B cell (primary cell): Measurements from ENCODE around the gene SPOCK1. TPM values are rescaled to one million over a fixed set of nuclear protein-coding genes. Genes with fewer than 3 reads are reported as not detected.

Experiments
- ATAC-seq: fragments of 200-7000 bp; cut with Tn5 transposase; one replicate; pipeline ENCODE4 v1.10.0; 2021; ENCODE audit warnings: low read depth, mild to moderate bottlenecking, moderate number of reproducible peaks, moderate library complexity
- CTCF ChIA-PET: fragments of 350-600 bp; sonication (Branson Sonifier 250); formaldehyde crosslinking; loops from one replicate; lab custom pipeline; 2021; ENCODE audit warnings: antibody characterized with exemption, inconsistent platforms; lab: Charles Lee
- POLR2A ChIA-PET: fragments of 350-600 bp; sonication (Branson Sonifier 250); formaldehyde crosslinking; loops from one replicate; lab custom pipeline; 2021; ENCODE audit warnings: antibody characterized with exemption; lab: Charles Lee
- DNase-seq: peaks from one replicate; pipeline ENCODE4 v3.0.0; 2013
- H2AFZ ChIP-seq: 2 replicates; pipeline ENCODE4 v1.6.1; 2012; ENCODE audit warnings: mild to moderate bottlenecking, low read depth, low read length; ENCODE audit not compliant: insufficient read depth, poor library complexity, severe bottlenecking
- H3K27ac ChIP-seq, 2 donors: 1 replicate in 1 of 2; 2 replicates in 1 of 2; pipeline ENCODE4 v1.5.1; 2012 to 2013; ENCODE audit warnings: low read length in 2 of 2, mild to moderate bottlenecking in 2 of 2, moderate library complexity in 1 of 2
- H3K27me3 ChIP-seq, 4 experiments: fragments of 200-600 bp in 1 of 4; sonication (generic) in 1 of 4; replicated peaks in 1 of 4; 1 replicate in 2 of 4; 2 replicates in 2 of 4; pipeline versions ENCODE4 v1.6.1 to v1.7.0; 2013 to 2016; ENCODE audit warnings: low read length in 3 of 4, mild to moderate bottlenecking in 2 of 4, mixed read lengths in 1 of 4, moderate library complexity in 1 of 4; ENCODE audit not compliant: insufficient read depth in 4 of 4, control insufficient read depth in 3 of 4; ENCODE audit errors: control extremely low read depth in 1 of 4
- H3K36me3 ChIP-seq, 2 experiments: replicated peaks in 1 of 2; 1 replicate in 1 of 2; 2 replicates in 1 of 2; pipeline versions ENCODE4 v1.6.1 to v1.7.1; 2013; ENCODE audit warnings: low read length in 1 of 2; ENCODE audit not compliant: insufficient read depth in 2 of 2, control insufficient read depth in 1 of 2; ENCODE audit errors: control extremely low read depth in 1 of 2, extremely low read depth in 1 of 2
- H3K4me1 ChIP-seq, 2 donors: fragments of 200-600 bp in 1 of 2; sonication (generic) in 1 of 2; 1 replicate in 1 of 2; 2 replicates in 1 of 2; pipeline versions ENCODE4 v1.5.1 to v1.6.1; 2013 to 2017; ENCODE audit warnings: low read length in 2 of 2; ENCODE audit not compliant: control insufficient read depth in 2 of 2, insufficient read depth in 2 of 2
- H3K4me2 ChIP-seq: replicated peaks from 2 replicates; pipeline ENCODE3; 2012; ENCODE audit warnings: mild to moderate bottlenecking, low read depth, low read length; ENCODE audit not compliant: poor library complexity, severe bottlenecking
- H3K4me3 ChIP-seq, 5 experiments: fragments of 200-600 bp in 1 of 5; sonication (generic) in 1 of 5; 1 replicate in 3 of 5; 2 replicates in 2 of 5; pipeline versions ENCODE4 v1.5.1 to v1.7.0; 2011 to 2016; ENCODE audit warnings: low read length in 4 of 5, mild to moderate bottlenecking in 4 of 5, low read depth in 2 of 5, control low read depth in 1 of 5, moderate library complexity in 1 of 5; ENCODE audit not compliant: insufficient read depth in 1 of 5; ENCODE audit errors: control extremely low read depth in 1 of 5, extremely low read depth in 1 of 5
- H3K79me2 ChIP-seq: fragments of 200-600 bp; sonication (generic); one replicate; pipeline ENCODE4 v1.6.0; 2016; ENCODE audit warnings: low read length; ENCODE audit not compliant: control insufficient read depth, insufficient read depth
- H3K9ac ChIP-seq: fragments of 200-600 bp; sonication (generic); 2 replicates; pipeline ENCODE4 v1.6.1; 2017; ENCODE audit warnings: mild to moderate bottlenecking, low read length, moderate library complexity
- H3K9me3 ChIP-seq, 3 donors: one replicate each; pipeline versions ENCODE4 v1.6.1 to v1.7.1; 2013; ENCODE audit warnings: low read length in 2 of 3; ENCODE audit not compliant: control insufficient read depth in 2 of 3, insufficient read depth in 1 of 3; ENCODE audit errors: control extremely low read depth in 1 of 3
- H4K20me1 ChIP-seq: 2 replicates; pipeline ENCODE4 v1.6.0; 2012; ENCODE audit warnings: mild to moderate bottlenecking, low read length; ENCODE audit not compliant: insufficient read depth, control insufficient read depth, poor library complexity, severe bottlenecking
- H3K27ac Mint-ChIP-seq: one replicate; pipeline ENCODE4 v1.8.0; 2021; ENCODE audit warnings: mixed read lengths
- H3K27me3 Mint-ChIP-seq: one replicate; pipeline ENCODE4 v1.8.0; 2021; ENCODE audit warnings: mixed read lengths
- H3K4me1 Mint-ChIP-seq: one replicate; pipeline ENCODE4 v1.8.0; 2021; ENCODE audit warnings: mixed read lengths
- H3K4me3 Mint-ChIP-seq: one replicate; pipeline ENCODE4 v1.8.0; 2021; ENCODE audit warnings: mixed read lengths
- H3K9me3 Mint-ChIP-seq: one replicate; pipeline ENCODE4 v1.8.0; 2022; ENCODE audit warnings: mixed read lengths; ENCODE audit not compliant: insufficient read depth
- EZH2 ChIP-seq: IDR thresholded peaks from 2 replicates; pipeline ENCODE4 v1.6.1; 2012; ENCODE audit warnings: borderline replicate concordance, low read depth, mild to moderate bottlenecking, moderate library complexity, low read length; ENCODE audit not compliant: insufficient read depth, poor library complexity, severe bottlenecking
- WGBS: methylation state at CpG from one replicate; pipeline ENCODE4 v1.1.5; 2013; ENCODE audit warnings: missing lambda C conversion rate; ENCODE audit not compliant: insufficient coverage; 5-methylcytosine and 5-hydroxymethylcytosine counted together
- intact Hi-C: fragments of 100-400 bp; cut with micrococcal nuclease; formaldehyde crosslinking; loops from one replicate; pipeline ENCODE4 v1.10.0; 2022
- polyA plus RNA-seq: library from polyadenylated mRNA; depleted of rRNA; stranded (reverse); fragments of >200 nt; gene quantifications from 2 replicates; pipeline ENCODE4 v1.2.3, GENCODE V29; 2012
- total RNA-seq, 2 donors: library from RNA; stranded (reverse); fragments of 120-200 nt in 1 of 2; gene quantifications; 1 replicate in 1 of 2; 2 replicates in 1 of 2; pipeline versions ENCODE4 v1.2.3 to v1.2.4, GENCODE V29; 2013 to 2022
- TF ChIP-seq, protein P1 (sequence below): fragments of 200-600 bp; IDR thresholded peaks from one replicate; pipeline ENCODE4 v1.8.0; 2022; ENCODE audit warnings: antibody characterized with exemption, mild to moderate bottlenecking

The SPOCK1 gene
- total and polyA plus RNA-seq, 2 donors (not counting 1 experiment from before 2014, with no cell fraction given): not detected

GRCh38 chr5:137286025-137286610, 213.0 kb downstream of the SPOCK1 start:
- H3K4me2 ChIP-seq: no peak overlapping the region
- no peak overlapping the region for H3K27ac ChIP-seq
- 84% methylated on average over 3 of the region's 4 CpGs for WGBS
- intact Hi-C loops: no loop called here
- H3K4me3 ChIP-seq: no peak overlapping the region
- no peak overlapping the region for H3K4me3 Mint-ChIP-seq
- no peak overlapping the region for H2AFZ ChIP-seq
- ChIA-PET CTCF (no interaction called here), POLR2A (no interaction called here)
- DNase-seq (no peak), ATAC-seq (no peak)
- no peak for TF ChIP-seq EZH2
- H3K36me3 ChIP-seq: no peaks in the 10 kb centered on the region
- H3K27ac Mint-ChIP-seq: no peak overlapping the region
- no peak overlapping the region for H3K9ac ChIP-seq
- no peaks in the 10 kb centered on the region for H3K9me3 Mint-ChIP-seq
- no peaks in the 10 kb centered on the region for H3K4me1 Mint-ChIP-seq
- H3K4me1 ChIP-seq: no peaks in the 10 kb centered on the region
- no peaks in the 10 kb centered on the region for H3K79me2 ChIP-seq
- H4K20me1 ChIP-seq: no peaks in the 10 kb centered on the region
- H3K27me3 ChIP-seq: no peaks in the 10 kb centered on the region
- H3K9me3 ChIP-seq: no peaks in the 10 kb centered on the region
- peaks cover 18% of the 10 kb centered on the region for H3K27me3 Mint-ChIP-seq

- peaks cover 15% of the 10 kb centered on the region for H3K27me3 Mint-ChIP-seq
- Histone ChIP-seq H3K79me2 (no peaks in the 10 kb centered on the region), H3K36me3 (no peaks in the 10 kb centered on the region), H3K9me3 (no peaks in the 10 kb centered on the region), H3K27ac (no peak overlapping the region), H3K4me3 (no peak overlapping the region), H4K20me1 (no peaks in the 10 kb centered on the region), H3K4me2 (no peak overlapping the region), H3K4me1 (no peaks in the 10 kb centered on the region), H3K27me3 (no peaks in the 10 kb centered on the region), H2AFZ (no peak overlapping the region), H3K9ac (no peak overlapping the region)
- H3K9me3 Mint-ChIP-seq: no peaks in the 10 kb centered on the region
- H3K27ac Mint-ChIP-seq: no peak overlapping the region
- DNase-seq (no peak), ATAC-seq (no peak)
- H3K4me3 Mint-ChIP-seq: no peak overlapping the region
- POLR2A ChIA-PET: no interaction called here
- TF ChIP-seq, protein P1, sequence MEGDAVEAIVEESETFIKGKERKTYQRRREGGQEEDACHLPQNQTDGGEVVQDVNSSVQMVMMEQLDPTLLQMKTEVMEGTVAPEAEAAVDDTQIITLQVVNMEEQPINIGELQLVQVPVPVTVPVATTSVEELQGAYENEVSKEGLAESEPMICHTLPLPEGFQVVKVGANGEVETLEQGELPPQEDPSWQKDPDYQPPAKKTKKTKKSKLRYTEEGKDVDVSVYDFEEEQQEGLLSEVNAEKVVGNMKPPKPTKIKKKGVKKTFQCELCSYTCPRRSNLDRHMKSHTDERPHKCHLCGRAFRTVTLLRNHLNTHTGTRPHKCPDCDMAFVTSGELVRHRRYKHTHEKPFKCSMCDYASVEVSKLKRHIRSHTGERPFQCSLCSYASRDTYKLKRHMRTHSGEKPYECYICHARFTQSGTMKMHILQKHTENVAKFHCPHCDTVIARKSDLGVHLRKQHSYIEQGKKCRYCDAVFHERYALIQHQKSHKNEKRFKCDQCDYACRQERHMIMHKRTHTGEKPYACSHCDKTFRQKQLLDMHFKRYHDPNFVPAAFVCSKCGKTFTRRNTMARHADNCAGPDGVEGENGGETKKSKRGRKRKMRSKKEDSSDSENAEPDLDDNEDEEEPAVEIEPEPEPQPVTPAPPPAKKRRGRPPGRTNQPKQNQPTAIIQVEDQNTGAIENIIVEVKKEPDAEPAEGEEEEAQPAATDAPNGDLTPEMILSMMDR: no peak
- no peak for TF ChIP-seq EZH2
- intact Hi-C loops: no loop called here
- no peaks in the 10 kb centered on the region for H3K4me1 Mint-ChIP-seq
- WGBS: 100% methylated on average over 1 of the region's 2 CpGs
- CTCF ChIA-PET: no interaction called here
Measured at GRCh38 chr5:137283801-137284200, 215.3 kb downstream of the SPOCK1 start.
